Ishikawa (cell line): ENCODE data around the gene SUN1.

Experiments used
- CEBPB ChIP-seq: IDR thresholded peaks from 2 replicates; pipeline ENCODE4 v1.6.1; 2012
- CREB1 ChIP-seq: IDR thresholded peaks from 2 replicates; pipeline ENCODE4 v1.6.1; 2012; ENCODE audit warnings: low read depth
- EGR1 ChIP-seq: IDR thresholded peaks from 2 replicates; pipeline ENCODE4 v1.6.1; 2012
- EP300 ChIP-seq: IDR thresholded peaks from 2 replicates; pipeline ENCODE4 v1.6.1; 2012; ENCODE audit warnings: borderline replicate concordance
- FOXM1 ChIP-seq: IDR thresholded peaks from 2 replicates; pipeline ENCODE4 v1.6.1; 2012; ENCODE audit warnings: low read depth, borderline replicate concordance
- MAX ChIP-seq: IDR thresholded peaks from 2 replicates; pipeline ENCODE4 v1.6.1; 2012
- NFIC ChIP-seq: IDR thresholded peaks from 2 replicates; pipeline ENCODE4 v1.6.1; 2012
- RAD21 ChIP-seq: IDR thresholded peaks from 2 replicates; pipeline ENCODE4 v1.6.1; 2012; ENCODE audit warnings: low read depth
- REST ChIP-seq: IDR thresholded peaks from 2 replicates; pipeline ENCODE4 v1.6.1; 2012; ENCODE audit warnings: low read depth, mild to moderate bottlenecking
- TAF1 ChIP-seq: IDR thresholded peaks from 2 replicates; pipeline ENCODE4 v1.6.1; 2012; ENCODE audit warnings: low read depth, mild to moderate bottlenecking
- TCF12 ChIP-seq: IDR thresholded peaks from 2 replicates; pipeline ENCODE4 v1.6.1; 2012; ENCODE audit warnings: low read depth
- TEAD4 ChIP-seq: IDR thresholded peaks from 2 replicates; pipeline ENCODE4 v1.6.1; 2012
- USF1 ChIP-seq: IDR thresholded peaks from 2 replicates; pipeline ENCODE4 v1.6.1; 2012
- YY1 ChIP-seq: IDR thresholded peaks from 2 replicates; pipeline ENCODE4 v1.6.1; 2012; ENCODE audit warnings: low read depth
- ZBTB7A ChIP-seq: IDR thresholded peaks from 2 replicates; pipeline ENCODE4 v1.6.1; 2012; ENCODE audit warnings: low read depth

SUN1 gene

GRCh38 chr7:876077-876971 is 44.0 kb downstream of the SUN1 start, which contains the start of gene GET4:
GET4 (plus strand) TSS chr7:876554; CDS start chr7:876646, 92 bp downstream.
- TF ChIP-seq EGR1 (no peak; the same call in 1 of the 2 replicates), CEBPB (no peak), REST (no peak), TAF1 (peak; percentile 74; the same call in 1 of the 2 replicates), TCF12 (peak; percentile 63; the same call in 1 of the 2 replicates), MAX (peak; percentile 94), NFIC (0 out of 2 replicates have a peak, but pooled peaks have one; percentile 14), FOXM1 (no peak), YY1 (peak; percentile 88), EP300 (peak; percentile 54; the same call in 1 of the 2 replicates), TEAD4 (peak; percentile 27; the same call in 1 of the 2 replicates), ZBTB7A (0 out of 2 replicates have a peak, but pooled peaks have one; percentile 55), CREB1 (no peak), USF1 (peak; percentile 100), RAD21 (no peak)

- TF ChIP-seq TEAD4 (no peak), TCF12 (no peak), MAX (no peak), EP300 (no peak), YY1 (no peak), RAD21 (no peak), FOXM1 (no peak), EGR1 (no peak), TAF1 (no peak), ZBTB7A (no peak; the same call in 1 of the 2 replicates), REST (no peak), NFIC (no peak), CREB1 (no peak)
Observed at GRCh38 chr7:876972-877311, 44.7 kb downstream of the SUN1 start.

- TF ChIP-seq RAD21 (no peak), NFIC (no peak), FOXM1 (no peak), MAX (no peak), USF1 (no peak), TAF1 (no peak), TEAD4 (no peak), EGR1 (no peak), CREB1 (no peak), YY1 (no peak), ZBTB7A (no peak)
Observed at GRCh38 chr7:877312-878232, 45.3 kb downstream of the SUN1 start.

GRCh38 chr7:879093-879492 is 46.8 kb downstream of the SUN1 start:
- TF ChIP-seq NFIC = no peak
- TF ChIP-seq CREB1 = no peak
- TF ChIP-seq YY1 = no peak

GRCh38 chr7:879706-880105 is 47.4 kb downstream of the SUN1 start:
- no peak for TF ChIP-seq USF1
